Inflammatory macrophage (primary cell): ENCODE results near the gene ERFE.

Experiments
- DNase-seq, 2 donors: peaks; one replicate each; pipeline ENCODE4 v3.0.0-alpha.2; 2020 to 2022

The ERFE gene

DNA sequence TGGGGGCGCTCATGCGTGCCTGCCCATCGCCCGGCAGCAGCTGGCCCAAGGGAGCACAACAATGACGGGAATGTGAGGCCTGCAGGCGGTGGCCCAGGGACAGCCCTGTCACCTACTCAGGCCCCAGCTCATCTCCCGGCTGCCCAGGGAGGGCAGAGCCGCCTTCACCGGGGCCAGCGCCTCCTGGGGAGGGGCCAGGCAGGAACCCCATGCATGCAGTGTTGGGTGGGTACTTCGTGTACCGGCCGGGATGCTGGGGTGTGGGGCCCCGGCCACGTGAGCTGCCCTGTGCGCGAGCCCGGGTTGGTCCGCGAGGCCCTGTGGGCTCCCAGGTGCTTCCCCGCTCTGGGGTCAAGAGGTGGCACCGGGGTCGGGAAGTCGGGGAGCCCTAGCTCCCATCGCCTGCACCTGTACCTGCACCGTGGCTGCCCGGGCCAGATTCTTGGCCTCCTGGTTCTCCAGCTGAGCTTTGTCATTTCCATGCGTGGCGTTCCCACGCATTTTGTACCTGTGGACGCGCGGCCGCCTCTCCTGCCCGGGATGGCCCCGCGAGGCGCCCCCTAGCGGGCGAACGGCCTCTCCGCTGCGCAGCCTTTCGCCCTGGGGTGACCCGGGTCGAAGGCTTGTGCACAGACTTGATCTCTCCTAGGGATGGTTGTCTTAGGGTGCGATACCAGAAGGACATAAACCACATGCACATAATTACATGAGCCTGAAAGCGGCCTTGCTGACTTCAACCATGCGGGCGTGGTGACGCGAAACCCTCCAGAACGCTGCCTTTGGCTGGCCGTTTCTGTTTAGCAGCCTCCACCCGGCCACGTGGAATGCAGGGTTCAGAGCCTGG lies 19.4 kb upstream of the ERFE start:
- no peak for DNase-seq

DNA sequence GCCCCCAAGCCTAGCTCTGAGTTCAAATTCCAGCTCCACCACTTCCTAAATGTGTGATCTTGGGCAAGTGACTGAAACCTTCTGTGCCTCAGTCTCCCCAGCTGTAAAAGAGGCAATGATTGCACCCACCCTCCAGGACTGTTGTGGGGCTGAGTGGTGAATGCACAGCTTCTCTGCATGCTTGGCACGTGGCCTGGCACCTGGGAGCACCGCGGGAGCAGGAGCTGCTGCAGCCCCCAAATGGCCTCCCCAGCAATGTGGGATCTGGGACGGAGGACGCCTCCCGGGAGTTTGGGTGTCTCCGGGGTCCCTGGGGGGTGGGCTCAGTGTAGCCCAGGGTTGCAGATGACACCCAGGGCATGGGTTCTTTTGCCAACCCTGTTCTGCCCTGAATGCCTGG lies 18.7 kb upstream of the ERFE start:
- DNase-seq, result no peak

DNA sequence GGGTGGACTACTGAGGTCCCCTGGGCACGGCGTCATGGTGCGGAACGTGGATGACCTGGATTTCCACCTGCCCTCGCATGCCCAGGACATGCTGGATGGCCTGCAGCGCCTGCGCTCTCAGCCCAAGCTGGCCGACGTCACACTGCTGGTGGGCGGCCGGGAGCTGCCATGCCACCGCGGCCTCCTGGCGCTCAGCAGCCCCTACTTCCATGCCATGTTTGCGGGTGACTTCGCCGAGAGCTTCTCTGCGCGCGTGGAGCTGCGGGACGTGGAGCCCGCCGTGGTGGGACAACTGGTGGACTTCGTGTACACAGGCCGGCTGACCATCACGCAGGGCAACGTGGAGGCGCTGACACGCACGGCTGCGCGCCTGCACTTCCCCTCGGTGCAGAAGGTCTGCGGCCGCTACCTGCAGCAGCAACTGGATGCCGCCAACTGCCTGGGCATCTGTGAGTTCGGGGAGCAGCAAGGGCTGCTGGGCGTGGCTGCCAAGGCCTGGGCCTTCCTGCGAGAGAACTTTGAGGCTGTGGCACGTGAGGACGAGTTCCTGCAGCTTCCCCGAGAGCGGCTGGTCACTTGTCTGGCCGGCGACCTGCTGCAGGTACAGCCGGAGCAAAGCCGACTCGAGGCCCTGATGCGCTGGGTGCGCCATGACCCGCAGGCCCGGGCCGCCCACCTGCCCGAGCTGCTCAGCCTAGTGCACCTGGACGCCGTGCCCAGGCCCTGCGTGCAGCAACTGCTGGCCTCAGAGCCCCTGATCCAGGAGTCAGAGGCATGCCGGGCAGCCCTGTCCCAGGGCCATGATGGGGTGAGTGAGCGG lies 17.8 kb upstream of the ERFE start:
- DNase-seq, result no peak

GRCh38 chr2:238141541-238142318 lies 17.0 kb upstream of the ERFE start:
- DNase-seq, result peak; percentile 64 to 80

DNA sequence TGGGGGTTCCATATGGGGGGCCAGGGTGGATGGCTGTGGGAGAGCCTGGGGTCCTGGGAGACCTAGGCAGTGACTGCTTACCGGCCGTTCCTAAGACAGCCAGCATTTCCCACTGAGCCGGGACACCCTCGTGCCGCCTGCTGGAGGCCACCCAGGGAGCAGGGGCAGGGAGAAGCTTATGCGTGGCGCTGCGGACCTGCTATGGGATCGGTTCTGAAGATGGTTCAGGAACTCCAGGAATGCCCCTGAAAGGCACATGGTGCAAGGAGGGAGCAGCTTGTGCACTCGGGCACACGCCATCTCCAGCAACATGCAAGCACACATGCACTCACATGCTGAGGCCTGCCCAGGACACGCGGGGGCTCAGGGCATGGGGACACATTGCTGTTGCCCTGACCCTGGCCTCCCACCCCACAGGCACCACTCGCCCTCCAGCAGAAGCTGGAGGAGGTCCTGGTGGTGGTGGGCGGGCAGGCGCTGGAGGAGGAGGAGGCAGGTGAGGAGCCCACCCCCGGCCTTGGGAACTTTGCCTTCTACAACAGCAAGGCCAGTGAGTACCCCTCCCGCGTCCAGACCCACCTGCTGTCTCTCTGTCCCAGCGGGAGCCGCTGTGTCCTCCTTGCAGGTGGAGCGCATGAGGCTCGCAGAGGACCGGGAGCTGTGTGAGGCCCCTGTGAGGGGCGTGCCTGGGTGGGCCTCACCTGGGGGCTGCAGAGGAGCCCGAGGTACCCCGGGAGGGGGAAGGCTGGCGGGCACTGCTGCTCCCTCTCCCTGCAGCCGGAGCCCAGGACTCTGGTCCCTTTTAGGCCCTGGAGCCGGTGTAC lies 16.2 kb upstream of the ERFE start:
- no peak for DNase-seq

- DNase-seq, result no peak
Observed at GRCh38 chr2:238143239-238143951, 15.4 kb upstream of the ERFE start.

DNA sequence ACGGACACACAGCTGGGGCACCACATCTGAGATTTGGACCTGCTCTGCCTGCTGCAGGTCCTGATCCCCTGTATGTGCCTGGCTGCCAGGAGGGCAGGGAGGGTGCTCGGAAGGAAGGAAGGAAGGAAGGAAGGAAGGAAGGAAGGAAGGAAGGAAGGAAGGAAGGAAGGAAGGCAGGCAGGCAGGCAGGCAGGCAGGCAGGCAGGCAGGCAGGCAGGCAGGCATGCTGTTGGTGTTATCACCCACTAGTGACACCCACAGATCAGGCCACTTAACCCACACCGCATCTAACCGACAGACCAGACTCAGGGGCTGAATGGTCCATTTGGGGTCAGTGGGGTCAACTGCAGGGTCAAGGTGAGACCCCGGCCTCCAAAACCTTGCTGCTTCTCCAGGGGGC lies 14.5 kb upstream of the ERFE start:
- no peak for DNase-seq

DNA sequence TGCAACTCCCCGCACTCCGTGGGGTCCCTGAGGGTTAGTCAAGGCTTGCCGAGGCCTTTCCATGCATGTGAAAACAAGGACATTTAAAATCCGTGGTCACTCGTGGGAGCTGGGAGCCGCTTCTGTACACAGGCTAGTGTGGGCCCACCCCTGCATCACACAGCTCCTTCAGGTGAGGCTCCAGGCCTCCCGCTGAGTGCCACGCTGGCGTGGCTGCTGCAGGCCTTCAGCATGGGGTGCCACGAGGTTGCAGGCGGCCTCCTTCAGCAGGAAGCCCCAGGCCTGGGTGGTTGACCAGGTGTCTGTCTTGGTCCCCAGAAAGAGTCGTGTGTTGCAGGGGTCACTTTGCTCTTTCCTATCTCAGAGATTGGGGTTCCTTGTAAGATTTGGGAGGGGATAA lies 13.7 kb upstream of the ERFE start:
- no peak for DNase-seq

- DNase-seq, result no peak
Observed at GRCh38 chr2:238145851-238146250, 12.9 kb upstream of the ERFE start.

DNA sequence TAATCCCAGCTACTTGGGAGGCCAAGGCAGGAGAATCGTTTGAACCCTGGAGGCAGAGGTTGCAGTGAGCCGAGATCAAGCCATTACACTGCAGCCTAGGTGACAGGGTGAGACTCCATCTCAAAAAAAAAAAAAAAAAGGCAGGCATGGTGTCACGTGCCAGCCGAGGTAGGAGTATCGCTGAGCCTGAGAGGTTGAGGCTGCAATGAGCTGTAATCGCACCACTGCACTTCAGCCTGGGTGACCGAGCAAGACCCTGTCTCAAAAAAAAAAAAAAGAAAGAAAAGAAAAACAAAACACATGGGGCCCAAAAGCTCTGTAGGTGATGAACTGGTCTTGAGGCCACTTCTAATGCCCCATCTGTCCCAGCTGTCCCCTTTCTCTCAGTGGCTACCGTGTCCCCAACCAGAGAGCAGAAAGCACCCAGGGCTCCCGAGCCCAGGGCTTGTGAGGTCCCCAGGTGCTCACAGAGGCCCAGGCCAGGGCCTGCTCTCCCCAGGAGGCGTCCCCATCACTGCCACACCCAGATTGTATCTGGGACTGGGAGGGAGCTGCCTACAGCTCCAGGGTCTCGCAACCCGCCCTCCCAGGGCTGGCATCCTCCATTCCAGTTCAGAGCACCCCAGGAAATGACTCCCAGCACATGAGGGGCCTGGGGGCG lies 11.8 kb upstream of the ERFE start:
- DNase-seq, result no peak

DNA sequence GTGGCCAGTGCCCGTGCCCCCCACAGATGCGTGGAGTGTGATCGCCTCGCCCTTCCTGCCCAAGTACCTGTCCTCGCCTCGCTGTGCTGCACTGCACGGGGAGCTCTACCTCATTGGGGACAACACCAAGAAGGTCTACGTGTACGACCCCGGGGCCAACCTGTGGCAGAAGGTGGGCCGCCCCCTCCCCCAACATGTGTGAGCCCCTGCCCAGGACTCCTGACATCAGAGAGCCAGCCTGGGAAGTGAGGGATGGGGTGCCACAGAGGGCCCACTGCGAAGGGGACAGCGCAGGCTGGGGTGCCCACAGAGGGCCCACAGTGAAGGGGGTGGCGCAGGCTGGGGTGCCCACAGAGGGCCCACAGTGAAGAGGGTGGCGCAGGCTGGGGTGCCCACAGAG lies 9.8 kb upstream of the ERFE start:
- DNase-seq, result no peak

DNA sequence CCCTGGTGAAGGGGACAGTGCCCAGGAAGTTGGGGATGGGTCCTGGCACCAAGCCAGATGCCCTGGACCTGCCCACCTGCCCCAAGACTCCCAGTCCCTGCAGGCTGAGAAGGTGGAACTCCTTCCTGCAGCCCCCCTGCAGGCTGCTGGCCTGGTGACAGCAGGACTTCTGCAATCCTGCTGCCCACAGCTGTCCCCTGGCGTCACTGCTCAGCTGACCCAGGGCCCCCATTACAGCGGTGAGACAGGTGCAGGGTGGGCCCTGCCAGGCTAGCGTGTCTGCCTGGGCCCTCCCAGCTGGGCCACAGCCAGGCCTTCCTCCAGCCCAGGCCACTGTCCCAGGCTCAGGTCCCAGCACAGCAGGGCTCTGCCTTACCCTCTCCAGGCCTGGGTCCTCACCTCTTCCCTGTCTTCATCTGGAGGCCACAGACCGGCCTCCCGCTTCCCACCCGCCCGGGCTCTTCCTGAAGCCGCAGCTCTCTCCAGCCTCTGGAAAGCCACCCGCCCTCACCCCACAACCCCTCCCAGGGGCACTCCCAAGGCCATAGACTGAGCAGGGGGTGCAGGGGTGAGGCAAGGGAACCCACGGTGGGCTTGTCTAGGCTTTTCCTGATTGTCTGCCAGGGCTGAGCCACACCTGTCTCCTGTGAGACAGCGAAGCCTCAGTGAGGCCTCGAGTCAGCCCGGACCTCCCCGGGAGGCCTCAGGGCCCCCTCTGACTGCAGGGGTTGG lies 8.8 kb upstream of the ERFE start:
- DNase-seq, result no peak

GRCh38 chr2:238150686-238151085 lies 8.1 kb upstream of the ERFE start:
- no peak for DNase-seq

DNA sequence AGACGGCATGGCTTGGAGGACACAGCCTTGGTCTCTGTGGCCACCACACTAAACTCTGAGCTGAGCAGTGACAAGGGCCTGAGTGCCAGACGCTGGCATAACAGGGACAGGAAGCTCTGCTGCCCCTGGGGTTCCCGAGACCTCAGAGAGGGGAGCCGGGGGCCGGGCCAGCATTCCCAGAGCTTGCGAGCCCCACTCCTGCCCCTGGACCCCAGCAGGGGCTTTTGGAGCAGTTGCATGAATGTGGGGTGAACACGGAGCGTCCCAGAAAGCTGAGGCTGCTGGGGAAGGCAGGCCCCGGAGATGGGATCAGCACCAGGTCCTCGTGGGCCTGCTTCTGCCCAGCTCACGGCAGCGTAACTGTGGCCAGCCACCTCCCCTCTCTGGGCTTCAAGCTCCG lies 7.6 kb upstream of the ERFE start:
- DNase-seq, result no peak

- no peak for DNase-seq
Observed at GRCh38 chr2:238151628-238152235, 7.0 kb upstream of the ERFE start.

GRCh38 chr2:238152771-238153688 lies 5.7 kb upstream of the ERFE start:
- no peak for DNase-seq

DNA sequence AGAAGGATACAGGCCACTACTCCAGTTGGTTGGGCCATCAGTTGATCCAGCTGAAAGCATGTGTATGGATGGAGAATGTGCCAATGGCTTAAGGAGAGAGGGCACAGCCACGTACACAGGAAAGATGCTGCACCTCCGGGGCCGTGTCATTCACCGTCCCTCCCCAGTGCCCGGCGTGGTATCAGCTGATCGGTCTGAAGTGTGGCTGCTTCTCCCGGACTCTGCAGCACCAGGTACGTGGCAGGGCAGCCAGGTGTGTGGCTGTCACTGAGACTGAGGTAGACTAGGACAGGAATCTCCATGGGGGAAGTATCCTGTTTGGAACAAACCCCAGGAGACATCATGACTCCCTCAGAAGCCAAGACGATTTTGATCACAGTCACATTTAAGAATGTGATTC lies 4.2 kb upstream of the ERFE start:
- no peak for DNase-seq

- no peak for DNase-seq
Observed at GRCh38 chr2:238155051-238155760, 3.6 kb upstream of the ERFE start.
